UCSD-AML1 (cell line): Measurements from ENCODE around the gene FXYD6.
"Not testable (repeated sequence)": the region's sequence is repeated elsewhere in the genome, so short reads cannot be mapped to it uniquely, and the experiment has no call there.

Experiments used
- DNase-seq: peaks from one replicate; lab custom pipeline; 2025; ENCODE audit not compliant: unreplicated experiment; lab: John Stamatoyannopoulos, UW

Gene FXYD6, protein sequence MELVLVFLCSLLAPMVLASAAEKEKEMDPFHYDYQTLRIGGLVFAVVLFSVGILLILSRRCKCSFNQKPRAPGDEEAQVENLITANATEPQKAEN

DNA sequence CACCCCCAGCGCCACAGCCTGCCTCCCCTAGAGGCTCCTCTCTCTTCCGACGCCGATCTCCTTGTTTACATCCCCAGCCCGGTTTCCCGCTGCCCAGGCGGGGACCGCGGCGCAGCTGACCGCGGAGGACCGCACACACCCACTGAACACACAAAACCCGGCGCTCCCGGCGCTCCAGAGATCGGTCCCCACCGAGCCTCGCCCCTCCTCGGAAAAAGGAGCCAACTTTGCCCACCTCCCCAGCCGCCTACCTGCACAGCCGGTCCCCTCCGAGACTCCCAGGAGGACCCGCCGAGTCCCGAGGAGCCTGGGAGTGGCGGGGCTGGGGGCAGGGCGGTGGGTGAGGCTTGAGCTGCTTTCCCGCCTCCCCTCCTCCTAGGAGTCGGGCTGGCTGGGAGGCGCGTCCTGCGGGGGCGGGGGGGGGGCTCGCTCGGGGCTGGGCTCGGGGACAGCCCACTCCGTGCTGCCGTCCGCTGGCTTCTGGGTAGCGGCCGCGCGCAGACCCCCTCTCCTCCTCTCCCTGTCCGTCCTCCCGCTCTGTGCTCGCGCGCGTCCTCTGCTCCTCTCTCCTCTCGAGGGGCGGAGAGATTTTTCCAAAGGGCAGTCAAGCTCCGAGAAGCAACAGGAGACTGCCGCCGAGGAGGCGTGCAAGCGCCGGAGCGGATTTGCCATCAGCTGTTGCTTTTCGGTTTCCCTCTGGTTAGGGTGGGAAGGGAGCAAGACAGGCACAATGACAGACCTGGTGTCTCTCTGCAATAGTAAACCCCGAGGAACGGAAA lies at the start of gene FXYD6:
Gene FXYD6, minus strand, starts transcription at position 318 of the 779 bp plus-strand sequence. CDS start 33,882 bp downstream, outside the sequence.
- DNase-seq = peak; percentile 41

DNA sequence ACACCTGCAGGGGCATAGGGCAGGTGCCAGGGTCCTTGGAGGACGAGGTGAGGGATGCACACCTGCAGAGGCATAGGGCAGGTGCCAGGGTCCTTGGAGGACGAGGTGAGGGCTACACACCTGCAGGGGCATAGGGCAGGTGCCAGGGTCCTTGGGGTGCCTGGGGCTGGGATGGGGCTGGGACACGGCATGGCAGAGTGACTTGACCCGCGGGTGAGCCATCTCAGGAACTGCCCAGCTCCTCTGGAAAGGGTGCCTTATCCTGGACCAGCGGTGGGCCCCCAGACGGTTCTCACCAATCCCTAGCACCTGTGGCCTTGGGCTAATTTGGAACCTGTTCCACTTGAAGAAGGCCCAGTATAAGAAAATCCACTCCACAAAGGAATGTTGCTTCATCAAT lies 49.7 kb upstream of the FXYD6 start:
- not testable (repeated sequence) for DNase-seq

DNA sequence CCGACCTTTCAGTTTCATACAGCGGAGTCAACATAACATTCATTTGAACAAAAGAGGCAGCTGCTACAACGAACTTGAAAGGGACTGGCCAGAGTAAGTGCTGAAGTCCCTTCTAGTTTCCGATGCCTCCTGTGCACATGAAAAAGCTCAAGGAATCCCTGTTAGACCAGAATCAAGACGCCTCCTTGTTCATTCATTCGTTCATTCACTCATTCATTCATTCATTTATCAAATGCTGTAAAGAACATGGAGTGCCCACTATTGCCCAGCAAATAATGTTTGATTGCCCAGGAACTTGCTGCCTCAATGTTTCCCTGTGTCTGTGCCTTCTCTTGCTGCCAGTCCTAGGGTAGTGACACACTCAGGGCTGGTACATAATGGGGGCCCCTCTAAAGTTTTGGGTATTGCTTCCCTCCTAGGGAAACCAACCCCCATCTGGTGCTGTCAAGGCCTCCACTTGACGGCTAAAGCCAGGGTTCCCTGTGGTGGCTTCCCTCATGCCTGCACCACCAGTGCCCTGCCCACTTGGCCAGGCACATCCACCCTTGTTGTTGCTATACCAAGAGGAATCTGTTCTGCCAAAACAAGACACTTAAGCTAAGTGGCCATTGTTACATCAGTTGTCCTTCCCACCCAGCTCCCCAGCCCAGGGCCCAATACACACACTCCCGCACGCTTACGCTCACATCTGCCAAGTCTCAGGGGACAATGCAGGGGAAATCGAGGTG lies 48.9 kb upstream of the FXYD6 start:
- no peak for DNase-seq

DNA sequence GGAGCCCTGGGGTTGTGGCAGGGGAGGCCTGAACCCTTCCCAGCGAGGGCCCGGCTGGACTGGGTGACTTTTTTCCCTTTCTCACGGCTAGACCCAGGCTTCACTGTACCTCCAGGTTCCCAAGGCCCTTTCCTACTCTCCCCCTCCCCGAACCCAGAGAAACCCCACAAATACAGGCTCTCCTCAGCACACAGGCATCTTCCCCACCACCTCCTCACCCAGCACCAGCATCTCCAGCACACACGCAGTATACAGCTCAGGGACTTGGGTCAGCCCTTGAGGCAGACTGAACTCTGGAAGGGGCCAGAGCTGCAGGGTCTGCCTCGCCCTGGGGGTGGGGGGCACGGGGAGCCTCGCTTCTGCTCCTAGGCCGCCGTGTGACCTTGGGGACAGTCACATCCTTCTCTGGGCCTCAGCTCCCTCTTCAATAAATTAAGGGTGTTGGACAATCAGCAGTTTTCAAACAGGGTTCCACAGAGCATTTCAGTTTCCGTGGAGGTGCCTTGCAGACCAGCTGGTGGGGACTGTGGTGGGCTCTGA lies 48.2 kb upstream of the FXYD6 start:
- no peak for DNase-seq

DNA sequence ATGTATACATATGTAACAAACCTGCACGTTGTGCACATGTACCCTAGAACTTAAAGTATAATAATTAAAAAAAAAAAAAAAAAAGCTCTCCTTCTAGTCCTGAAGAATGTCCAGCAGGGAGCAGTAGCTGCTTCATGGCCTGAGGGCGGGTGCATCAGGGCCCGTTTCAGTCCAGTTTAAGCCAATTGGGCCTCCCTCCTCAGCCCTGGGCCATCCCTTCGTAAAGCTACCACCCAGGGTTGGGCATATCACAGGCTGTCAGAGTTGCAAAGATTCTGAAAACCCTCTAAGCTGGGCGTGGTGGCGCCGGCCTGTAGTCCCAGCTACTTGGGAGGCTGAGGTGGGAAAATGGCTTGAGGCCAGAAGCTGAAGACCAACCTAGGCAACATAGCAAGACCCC lies 47.3 kb upstream of the FXYD6 start:
- no peak for DNase-seq

DNA sequence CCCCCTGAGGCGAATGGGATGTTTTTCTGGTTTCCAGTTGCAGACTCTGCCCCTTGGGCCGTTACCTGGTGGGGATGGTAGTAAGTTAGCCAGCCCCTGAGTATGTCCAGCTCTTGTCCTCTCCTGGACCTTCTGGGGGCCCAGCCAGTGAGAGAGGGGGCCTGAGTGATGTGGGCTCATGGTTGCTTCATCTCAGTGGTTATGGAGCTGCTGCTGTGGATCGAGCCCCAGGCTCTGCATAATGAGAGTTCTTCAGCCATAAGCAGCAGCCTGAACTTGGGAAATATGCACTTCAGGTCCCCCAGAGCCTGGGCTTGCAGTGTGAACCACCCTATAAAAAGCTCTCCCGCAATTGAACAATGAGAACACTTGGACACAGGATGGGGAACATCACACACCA lies 46.8 kb upstream of the FXYD6 start:
- DNase-seq = no peak

DNA sequence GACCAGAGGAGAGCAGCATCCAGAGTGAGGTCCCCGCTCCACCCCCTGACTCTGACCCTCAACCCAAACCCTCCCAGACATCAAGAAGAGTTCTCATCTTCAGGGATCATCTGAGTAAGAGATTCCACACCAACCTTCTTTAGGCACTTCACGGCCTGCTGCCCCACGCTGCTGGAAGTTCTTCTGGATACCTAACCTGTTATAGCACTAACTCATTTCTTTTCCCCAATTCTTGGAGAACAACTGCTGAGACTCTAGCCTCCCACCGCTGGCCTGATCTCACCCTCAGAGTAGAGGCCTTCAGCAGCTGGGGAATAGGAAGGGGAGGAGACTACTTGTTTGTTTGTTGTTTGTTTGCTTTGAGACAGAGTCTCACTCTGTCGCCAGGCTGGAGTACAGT lies 45.4 kb upstream of the FXYD6 start:
- DNase-seq = no peak

DNA sequence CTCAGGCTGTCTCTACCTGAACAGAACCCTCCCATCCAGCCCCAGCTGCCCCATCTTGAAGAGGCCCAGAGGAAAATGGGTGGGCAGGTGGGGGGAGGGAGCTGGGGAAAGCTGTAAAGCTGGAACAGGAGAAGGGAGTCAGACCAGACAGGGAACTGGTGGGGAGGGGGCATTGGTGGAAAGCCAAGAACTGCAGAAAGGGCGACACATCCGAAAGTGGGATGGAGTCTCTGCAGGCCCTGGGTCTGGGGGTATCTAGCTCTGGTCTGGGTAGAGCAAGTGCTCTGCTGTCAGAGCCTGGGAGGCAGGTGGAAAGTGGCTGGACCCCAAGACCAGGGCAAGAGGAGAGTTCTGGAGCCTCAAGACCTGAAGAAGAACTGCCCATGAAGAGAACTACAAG lies 45.0 kb upstream of the FXYD6 start:
- no peak for DNase-seq

DNA sequence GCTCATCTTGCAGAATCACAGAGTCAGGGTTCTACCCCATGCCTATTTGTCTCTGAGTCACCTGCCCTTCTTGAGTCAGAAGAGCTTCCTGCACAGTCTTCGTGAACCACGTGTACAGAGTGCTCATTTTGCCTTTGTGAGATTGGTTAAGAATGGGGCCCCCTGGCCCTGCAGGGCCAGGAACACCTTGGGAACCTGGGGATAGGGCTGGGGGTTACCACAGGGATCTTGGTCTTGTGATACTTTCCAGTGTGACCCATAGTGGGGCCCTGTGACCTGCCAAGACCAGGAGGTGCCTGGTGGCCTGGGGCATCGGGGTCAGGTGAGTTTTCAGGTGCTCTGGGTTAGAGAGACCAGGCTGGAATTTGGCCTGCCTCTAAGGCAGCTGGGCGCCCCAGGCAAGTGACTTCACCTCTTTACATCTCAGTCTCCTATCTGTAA lies 43.3 kb upstream of the FXYD6 start:
- DNase-seq = no peak

DNA sequence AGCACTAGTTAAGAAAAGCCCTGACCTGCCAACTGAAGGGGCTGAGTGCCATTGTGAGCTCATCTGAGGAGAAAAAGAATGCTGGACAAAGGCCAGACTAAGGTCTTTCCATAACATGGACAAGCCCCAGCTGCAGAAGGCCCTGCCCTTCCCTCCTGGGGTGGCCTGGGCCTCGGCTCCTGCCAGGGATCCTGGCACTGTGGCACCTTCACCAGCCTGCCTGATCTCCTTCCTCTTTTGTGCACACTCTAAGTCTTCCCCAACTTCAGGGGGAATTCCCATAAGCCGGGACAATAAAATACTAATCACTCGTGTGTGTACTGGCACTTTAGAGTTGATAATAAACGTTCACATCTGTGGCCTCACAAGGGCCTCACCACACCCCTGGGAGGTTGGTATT lies 42.9 kb upstream of the FXYD6 start:
- DNase-seq = no peak

DNA sequence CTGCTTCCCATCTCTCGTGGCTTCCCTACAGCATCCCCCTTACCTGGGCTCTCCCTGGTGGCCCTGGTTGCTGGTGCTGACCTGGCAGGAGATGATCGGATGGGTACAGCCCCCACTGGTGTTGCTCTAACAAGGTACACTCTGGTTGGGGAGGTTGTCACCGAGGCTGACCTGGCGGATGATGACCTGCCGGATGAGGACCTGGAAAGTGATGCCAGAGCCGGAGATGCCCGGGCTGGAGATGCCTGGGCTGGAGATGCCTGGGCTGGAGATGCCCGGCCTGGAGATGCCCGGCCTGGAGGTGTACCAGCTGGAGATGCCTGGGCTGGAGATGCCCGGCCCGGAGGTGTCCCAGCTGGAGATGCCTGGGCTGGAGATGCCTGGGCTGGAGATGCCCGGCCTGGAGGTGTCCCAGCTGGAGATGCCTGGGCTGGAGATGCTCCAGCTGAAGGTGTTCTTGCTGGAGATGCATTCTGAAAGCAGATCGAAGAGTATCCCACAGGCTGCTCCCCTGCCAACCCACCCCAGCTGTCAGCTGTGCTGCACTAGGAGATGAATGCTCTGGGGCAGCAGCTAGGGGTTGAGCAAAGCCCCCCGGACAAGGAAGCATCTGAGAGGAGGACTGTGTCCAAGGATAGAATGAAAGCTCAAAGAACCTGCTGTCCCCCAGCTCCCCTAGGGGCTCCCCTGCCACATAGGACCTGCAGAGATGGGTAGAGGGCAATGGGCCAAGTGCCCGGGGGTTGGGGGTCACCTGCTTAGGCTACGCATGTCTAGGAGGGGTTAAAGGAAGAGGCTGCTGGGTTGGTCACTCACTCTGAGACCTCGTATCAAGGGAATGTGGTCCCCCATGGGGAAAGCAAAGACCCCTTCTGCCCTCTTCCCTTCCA lies 42.2 kb upstream of the FXYD6 start:
- DNase-seq = no peak

DNA sequence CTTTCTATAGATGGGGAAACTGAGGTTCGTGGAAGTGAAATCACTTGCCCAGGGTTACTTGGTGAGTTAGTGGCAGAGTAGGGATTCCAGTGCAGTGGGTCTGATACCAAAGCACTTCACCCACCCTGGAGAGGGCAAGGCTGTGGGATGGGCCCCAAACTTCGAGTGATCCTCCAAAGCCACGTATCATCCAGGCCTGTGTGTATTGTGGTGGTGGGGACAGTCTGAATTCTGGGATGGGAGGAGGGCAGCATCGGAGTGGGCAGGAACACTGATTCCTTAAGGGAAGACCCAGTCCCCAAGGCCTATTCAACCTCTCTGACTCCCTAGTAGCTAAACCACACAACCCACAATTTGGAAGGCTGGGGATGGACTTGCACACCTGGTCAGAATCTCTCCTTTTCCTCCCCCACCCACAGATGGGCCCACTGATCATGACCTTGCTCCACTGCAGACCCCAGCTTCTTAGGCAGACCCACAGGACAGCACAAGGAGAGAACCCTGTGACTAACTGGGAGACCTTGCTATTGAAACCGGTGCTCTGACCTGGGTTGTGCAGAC lies 41.2 kb upstream of the FXYD6 start:
- DNase-seq = no peak

DNA sequence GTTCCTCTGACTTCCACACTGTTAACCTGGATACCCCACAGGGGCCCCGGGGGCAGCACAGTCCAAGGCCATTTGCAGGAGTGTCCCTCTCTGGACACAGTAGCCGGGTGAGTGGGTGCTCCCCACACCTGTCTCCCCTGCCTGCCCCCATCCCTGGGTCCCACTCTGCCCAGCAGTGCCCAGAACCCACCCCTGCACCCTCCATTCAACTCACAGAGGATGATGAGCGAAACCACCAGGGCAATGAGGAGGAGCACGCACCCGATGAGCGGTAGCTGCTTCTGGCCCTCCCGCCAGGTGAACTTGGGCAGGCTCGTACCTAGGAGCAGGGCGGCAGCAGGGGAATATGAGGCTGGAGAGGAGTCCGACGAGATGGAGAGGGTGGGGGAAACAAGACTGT lies 40.5 kb upstream of the FXYD6 start:
- DNase-seq = no peak

DNA sequence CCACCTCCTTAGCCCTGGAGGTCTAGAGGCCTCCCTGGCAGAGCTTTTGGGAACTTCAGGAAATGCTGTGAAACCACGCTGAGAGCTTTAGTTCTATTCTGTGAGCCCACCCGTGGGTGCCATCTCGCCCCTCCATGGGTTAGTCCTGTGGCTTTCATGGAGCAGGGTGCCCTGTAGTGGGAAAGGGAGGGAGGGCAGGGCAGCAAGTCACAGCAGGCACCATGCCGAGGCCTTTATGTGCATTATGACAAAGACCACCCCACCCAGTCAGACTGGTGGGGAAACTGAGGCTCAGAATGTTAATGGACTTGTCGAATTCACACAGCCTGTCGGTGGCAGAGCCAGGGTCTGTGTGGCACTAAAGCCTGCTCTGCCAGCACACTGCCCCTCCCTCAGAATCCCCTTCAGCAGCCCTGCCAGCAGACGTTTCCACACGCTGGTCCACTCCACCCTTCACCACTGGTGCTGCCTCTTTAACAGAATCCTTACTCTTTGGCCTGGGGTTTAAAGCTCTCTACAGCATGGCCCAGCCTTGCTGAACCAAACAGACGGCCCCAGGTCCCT lies 39.3 kb upstream of the FXYD6 start:
- no peak for DNase-seq

DNA sequence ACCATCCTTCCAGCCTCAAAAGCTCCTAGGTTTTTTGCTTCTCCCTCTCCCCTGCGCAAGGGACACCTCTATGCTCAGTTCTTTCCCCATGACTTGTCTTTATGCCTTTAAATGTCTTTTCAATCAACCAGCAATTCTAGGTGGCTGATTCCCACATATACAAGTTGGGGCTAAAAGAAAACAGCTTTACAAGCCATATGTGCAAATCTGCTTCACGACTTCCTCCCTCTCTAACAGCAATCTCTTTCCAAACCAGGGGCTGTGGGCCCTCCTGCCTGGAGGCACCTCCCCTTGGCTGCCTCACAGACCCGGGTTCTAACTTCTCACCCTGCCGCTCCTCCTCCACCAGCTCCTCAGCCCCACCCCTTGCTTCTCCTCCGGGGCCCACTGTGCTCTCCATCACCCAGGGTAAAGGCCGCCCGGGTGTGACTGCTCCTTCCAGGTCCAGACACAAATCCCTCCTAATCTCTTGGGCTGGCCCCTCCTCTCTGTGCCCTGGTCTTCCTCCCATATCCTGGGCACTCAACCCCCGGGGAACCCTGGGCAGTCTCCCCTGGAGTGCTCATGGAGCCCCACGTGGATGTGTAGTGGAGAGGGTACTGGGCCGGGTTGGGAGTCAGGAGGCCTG lies 38.6 kb upstream of the FXYD6 start:
- DNase-seq = no peak

DNA sequence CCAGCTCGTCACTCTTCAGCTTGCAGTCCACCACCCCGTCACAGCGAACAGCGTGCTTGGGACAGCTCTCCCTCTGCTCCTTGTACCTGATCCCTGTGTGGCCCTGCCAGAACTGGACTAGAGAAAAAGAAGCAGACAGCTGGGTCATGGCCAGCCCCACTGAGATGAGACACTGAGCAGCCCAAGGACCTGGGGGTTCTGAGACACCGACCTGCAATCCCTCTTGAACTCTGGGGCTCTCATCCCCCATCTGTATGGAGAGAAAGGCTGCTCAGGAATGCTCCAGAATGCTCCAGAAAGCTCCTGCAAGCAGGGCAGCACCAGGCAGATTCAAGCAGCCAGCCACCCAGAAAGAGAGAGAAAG lies 37.9 kb upstream of the FXYD6 start:
- no peak for DNase-seq

DNA sequence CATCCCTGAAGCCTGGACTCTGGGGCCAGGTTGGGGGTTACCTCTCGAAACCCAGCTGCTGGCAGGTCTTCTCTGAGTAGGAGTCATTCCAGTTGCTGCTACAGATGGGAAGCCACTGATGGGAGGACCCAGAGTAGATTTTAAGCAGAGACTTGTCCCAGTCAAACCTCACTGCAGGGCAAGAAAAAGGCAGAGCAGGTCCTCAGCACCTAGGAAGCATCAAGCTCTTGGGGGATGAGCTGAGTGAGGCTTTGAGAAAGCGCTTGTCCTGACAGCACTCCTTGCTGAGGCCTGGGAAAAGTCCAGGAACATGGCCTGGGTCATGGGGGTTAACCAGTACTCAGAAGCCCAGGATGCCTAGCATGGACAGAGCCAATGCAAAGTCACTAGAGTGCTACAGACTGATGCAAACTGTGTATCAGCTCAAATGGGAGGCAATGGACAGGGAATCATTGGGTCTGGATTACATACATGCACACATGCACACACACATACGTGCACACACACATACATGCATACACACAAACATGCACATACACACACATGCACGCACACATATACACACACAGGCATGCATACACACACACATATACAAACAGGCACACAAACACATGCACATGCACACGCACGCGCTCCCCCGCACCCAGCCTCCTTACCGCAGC lies 37.4 kb upstream of the FXYD6 start:
- DNase-seq = no peak

DNA sequence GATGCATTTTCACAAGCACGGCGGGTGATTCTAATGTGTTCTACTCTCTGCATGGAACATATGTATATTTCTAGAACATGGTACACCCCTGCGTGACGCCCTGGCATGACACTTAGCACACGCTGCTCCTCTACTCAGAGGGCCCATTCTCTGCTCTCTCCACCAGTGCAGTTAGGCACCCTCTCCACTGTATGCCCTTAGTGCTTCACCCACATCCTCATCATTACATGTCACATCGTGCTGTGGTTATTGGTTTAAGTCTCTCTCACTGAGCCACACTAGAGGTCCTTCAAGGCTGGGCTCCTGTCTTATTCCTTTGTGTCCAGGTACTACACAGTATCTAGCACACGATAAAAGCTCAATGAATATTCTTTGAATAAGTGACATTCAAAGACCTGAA lies 36.0 kb upstream of the FXYD6 start:
- no peak for DNase-seq

DNA sequence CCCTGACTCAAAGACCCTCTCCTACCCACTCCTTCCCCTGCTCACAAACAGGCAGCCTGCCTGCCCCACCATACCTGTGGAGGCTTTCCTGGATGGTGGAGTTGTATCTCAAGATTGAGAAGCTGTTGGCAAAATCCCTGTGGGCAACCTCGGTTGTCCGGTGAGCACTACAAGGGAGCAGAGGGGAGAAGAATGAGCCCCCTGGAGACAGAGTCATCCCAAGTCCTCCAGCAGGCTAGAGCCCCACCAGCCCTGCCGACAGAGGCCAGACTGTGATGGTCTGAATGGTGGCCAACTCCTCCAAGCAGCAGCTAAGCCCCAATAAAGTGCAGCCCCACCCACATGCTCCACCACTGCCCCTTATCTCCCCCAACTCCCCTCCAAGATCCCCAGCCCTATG lies 35.2 kb upstream of the FXYD6 start:
- DNase-seq = no peak
